Measurements from ENCODE around the gene CNKSR1. TPM values are rescaled to one million over a fixed set of nuclear protein-coding genes. Genes with fewer than 3 reads are reported as not detected.

Gene CNKSR1
- total RNA-seq, 1 experiment from 2014 or later, result 35.5 TPM

GRCh38 chr1:26237230-26237966 is 60.1 kb downstream of the CNKSR1 start:
- peak; percentile 49 for DNase-seq (ENCODE audit: unreplicated experiment)
- ChIA-PET POLR2A (interaction anchor here (0.7 to 5.4 kb wide), 11 partner anchors 8 to 234 kb away, joined by 3 to 83 read pairs (median 3); partner anchors contain the start of genes CNKSR1, PDIK1L, SH3BGRL3 and ZNF593), CTCF (interaction anchor here (0.6 to 1.9 kb wide), 4 partner anchors 26 to 101 kb away, joined by 3 to 7 read pairs (median 4); no protein-coding TSS in a partner anchor)
- no peak for TF ChIP-seq CTCF (IDR thresholded peaks at IDR 0.05; ENCODE audit: unreplicated experiment)
- peaks cover 17% of the 10 kb centered on the region for H3K36me3 Mint-ChIP-seq (ENCODE audit: insufficient read depth, unreplicated experiment)
- H3K9me3 Mint-ChIP-seq (ENCODE audit: unreplicated experiment), result no peaks in the 10 kb centered on the region
- H3K27ac Mint-ChIP-seq (ENCODE audit: low read depth, unreplicated experiment), result peak overlapping the region; percentile 76
- no peaks in the 10 kb centered on the region for H3K27me3 Mint-ChIP-seq (ENCODE audit: insufficient read depth, unreplicated experiment)
- peak overlapping the region; percentile 34 for H3K4me3 Mint-ChIP-seq (ENCODE audit: unreplicated experiment)
- intact Hi-C loops (cut with micrococcal nuclease), result no loop called here
- peaks cover 30% of the 10 kb centered on the region for H3K4me1 Mint-ChIP-seq (ENCODE audit: insufficient read depth, unreplicated experiment)
- no TSS peak for BruUV-seq (replicated peaks)

Other genes with a start within 250 kb of the CNKSR1 start
- 12.8 and 22.3 TPM in 2 replicates for gene PAFAH2, start 179.4 kb upstream of the CNKSR1 start, total RNA-seq (2022)
- not detected in 2 replicates for gene EXTL1, start 155.7 kb upstream of the CNKSR1 start, total RNA-seq (2022)
- not detected in 2 replicates for gene SLC30A2, start 131.4 kb upstream of the CNKSR1 start, total RNA-seq (2022)
- gene TRIM63, start 109.9 kb upstream of the CNKSR1 start, total RNA-seq (2022), result not detected in 2 replicates
- gene PDIK1L, start 65.7 kb upstream of the CNKSR1 start, total RNA-seq (2022), result 10.8 and 10.9 TPM in 2 replicates
- not detected in 2 replicates for gene FAM110D, start 18.4 kb upstream of the CNKSR1 start, total RNA-seq (2022)
- not detected in 2 replicates for gene C1orf232, start 8.5 kb upstream of the CNKSR1 start, total RNA-seq (2022)
- gene ZNF593, start 7.6 kb upstream of the CNKSR1 start, total RNA-seq (2022), result 61.5 and 82.6 TPM in 2 replicates
- gene ZNF593OS, start 5.7 kb upstream of the CNKSR1 start, total RNA-seq (2022), result not detected in 2 replicates
- gene CATSPER4, start 13.1 kb downstream of the CNKSR1 start, total RNA-seq (2022), result not detected in 2 replicates
- 11.1 and 12.2 TPM in 2 replicates for gene CEP85, start 56.7 kb downstream of the CNKSR1 start, total RNA-seq (2022)
- 133 and 170 TPM in 2 replicates for gene SH3BGRL3, start 102.6 kb downstream of the CNKSR1 start, total RNA-seq (2022)
- 17.7 and 20.3 TPM in 2 replicates for gene UBXN11, start 129.1 kb downstream of the CNKSR1 start, total RNA-seq (2022)
- gene CD52, start 140.5 kb downstream of the CNKSR1 start, total RNA-seq (2022), result not detected in 2 replicates
- 8.6 and 14.2 TPM in 2 replicates for gene CRYBG2, start 176.6 kb downstream of the CNKSR1 start, total RNA-seq (2022)
- gene ZNF683, start 195.3 kb downstream of the CNKSR1 start, total RNA-seq (2022), result not detected in 2 replicates
- gene LIN28A, start 233.3 kb downstream of the CNKSR1 start, total RNA-seq (2022), result not detected in 2 replicates

All from MCF 10A (cell line).